Measurements from ENCODE around the gene DBP. TPM values are rescaled to one million over a fixed set of nuclear protein-coding genes. Genes with fewer than 3 reads are reported as not detected.

Gene DBP
- total RNA-seq, 2 experiments from 2014 or later = 10.8 to 13.1 TPM

DNA sequence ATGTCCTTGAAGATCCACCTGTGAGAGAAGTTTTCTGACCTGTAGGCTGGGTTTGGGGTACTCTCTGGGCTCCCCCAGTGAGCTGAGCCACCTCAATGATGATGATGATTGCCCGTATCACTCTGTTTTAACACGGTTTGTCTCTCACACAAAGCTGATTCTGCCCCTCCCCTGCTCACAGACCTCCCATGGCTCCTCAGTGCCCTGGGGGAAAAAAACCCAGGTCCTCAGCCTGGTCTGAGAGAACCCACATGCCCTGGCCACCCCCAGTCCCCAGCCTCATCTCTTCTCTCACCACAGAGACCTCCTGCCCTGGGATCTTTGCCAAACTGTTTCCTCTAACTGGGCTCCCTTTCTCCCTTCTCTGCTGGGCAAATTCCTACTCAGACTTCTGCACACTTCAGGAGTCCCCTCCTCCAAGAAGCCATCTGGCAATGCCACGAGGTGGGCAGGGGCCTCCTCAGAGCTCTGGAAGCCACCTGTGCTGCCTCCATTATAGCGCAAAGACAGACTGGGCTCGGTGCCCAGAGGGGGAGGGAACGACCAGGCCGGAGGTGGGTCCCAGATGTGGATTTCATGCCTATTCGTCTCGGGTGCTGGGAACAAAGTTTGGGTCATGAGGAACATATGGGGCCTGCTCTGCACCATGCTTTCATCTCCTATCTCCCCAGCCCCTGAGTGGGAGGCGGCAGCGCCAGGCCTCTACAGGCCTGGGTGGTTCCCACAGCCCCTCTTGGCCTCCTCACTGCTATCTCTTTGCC is 17.3 kb upstream of the DBP start:
- H3K4me1 Mint-ChIP-seq (ENCODE audit: low read depth) = peaks cover 5% of the 10 kb centered on the region
- H3K27me3 Mint-ChIP-seq = no peaks in the 10 kb centered on the region
- H3K4me3 Mint-ChIP-seq = no peak overlapping the region
- TF ChIP-seq, protein P1, sequence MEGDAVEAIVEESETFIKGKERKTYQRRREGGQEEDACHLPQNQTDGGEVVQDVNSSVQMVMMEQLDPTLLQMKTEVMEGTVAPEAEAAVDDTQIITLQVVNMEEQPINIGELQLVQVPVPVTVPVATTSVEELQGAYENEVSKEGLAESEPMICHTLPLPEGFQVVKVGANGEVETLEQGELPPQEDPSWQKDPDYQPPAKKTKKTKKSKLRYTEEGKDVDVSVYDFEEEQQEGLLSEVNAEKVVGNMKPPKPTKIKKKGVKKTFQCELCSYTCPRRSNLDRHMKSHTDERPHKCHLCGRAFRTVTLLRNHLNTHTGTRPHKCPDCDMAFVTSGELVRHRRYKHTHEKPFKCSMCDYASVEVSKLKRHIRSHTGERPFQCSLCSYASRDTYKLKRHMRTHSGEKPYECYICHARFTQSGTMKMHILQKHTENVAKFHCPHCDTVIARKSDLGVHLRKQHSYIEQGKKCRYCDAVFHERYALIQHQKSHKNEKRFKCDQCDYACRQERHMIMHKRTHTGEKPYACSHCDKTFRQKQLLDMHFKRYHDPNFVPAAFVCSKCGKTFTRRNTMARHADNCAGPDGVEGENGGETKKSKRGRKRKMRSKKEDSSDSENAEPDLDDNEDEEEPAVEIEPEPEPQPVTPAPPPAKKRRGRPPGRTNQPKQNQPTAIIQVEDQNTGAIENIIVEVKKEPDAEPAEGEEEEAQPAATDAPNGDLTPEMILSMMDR (IDR thresholded peaks at IDR 0.05) = no peak
- ATAC-seq (no peak), DNase-seq (no peak)
- no peaks in the 10 kb centered on the region for H3K36me3 Mint-ChIP-seq (ENCODE audit: low read depth)
- H3K27ac Mint-ChIP-seq = no peak overlapping the region
- intact Hi-C loops (cut with micrococcal nuclease) = no loop called here
- ChIA-PET CTCF (interaction anchor here (1.0 kb wide), 1 partner anchor 20 kb away, joined by 3 read pairs; no protein-coding TSS in a partner anchor), POLR2A (no interaction called here)
- no peaks in the 10 kb centered on the region for H3K9me3 Mint-ChIP-seq

DNA sequence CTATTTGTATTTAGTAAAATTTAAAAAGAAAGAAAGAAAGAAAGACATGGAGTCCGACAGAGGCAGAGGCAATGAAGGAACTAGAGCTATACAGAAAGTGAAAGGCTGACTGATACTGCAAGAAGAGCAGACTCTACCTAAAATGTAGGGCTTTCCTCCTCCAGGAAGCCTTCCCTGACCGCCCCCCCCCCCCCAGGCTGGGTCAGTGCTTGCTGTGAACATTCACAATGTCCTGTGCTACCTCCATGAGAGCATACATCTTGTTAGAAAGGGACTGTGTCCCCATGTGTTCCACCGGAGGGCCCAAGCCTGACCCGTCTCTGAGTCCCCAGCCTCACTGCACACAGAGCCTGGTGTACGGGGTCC is 14.5 kb upstream of the DBP start:
- Mint-ChIP-seq H3K9me3 (no peaks in the 10 kb centered on the region), H3K36me3 (ENCODE audit: low read depth) (no peaks in the 10 kb centered on the region), H3K27me3 (no peaks in the 10 kb centered on the region), H3K27ac (no peak overlapping the region), H3K4me1 (ENCODE audit: low read depth) (peaks cover 17% of the 10 kb centered on the region), H3K4me3 (no peak overlapping the region)
- ATAC-seq = no peak
- no peak for DNase-seq
- ChIA-PET CTCF (interaction anchor here (0.6 kb wide), 1 partner anchor 61 kb away, joined by 4 read pairs; no protein-coding TSS in a partner anchor), POLR2A (interaction anchor here (0.6 kb wide), 1 partner anchor 37 kb away, joined by 3 read pairs; the partner anchor contains the start of gene FAM83E)
- intact Hi-C loops (cut with micrococcal nuclease) = no loop called here
- TF ChIP-seq, protein P1 (IDR thresholded peaks at IDR 0.05) = no peak

DNA sequence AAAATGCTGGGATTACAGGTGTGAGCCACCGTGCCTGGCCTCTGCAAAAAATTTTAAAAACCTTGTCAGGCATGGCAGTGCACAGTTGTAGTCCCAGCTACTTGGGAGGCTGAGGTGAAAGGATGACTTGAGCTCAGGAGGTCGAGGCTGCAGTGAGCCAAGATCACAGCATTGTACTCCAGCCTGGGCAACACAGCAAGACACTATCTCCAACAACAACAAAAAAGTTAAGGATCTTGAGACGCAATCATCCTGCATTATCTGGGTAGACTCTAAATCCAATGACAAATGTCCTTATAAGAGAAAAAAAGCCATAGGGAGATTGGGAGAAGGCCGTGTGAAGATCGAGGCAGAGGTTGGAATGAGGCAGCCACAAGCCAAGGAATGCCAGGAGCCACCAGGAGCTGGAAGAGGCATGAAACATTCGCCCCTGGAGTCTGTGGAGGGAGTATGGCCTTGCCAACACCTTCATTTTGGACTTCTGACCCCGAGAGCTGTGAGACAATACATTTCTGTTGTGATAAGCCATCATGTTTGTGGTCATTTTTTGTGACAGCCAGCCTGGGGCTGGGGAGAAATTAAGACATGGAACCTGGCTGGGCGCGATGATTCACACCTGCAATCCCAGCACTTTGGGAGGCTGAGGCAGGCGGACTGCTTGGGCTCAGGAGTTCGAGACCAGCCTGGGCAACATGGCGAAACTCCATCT is 13.9 kb upstream of the DBP start:
- CTCF ChIA-PET = interaction anchor here (0.6 kb wide), 1 partner anchor 62 kb away, joined by 4 read pairs; no protein-coding TSS in a partner anchor
- H3K36me3 Mint-ChIP-seq (ENCODE audit: low read depth) = no peaks in the 10 kb centered on the region
- no peak for DNase-seq
- TF ChIP-seq, protein P1 (IDR thresholded peaks at IDR 0.05) = no peak
- no peaks in the 10 kb centered on the region for H3K9me3 Mint-ChIP-seq
- POLR2A ChIA-PET = interaction anchor here (0.6 kb wide), 1 partner anchor 37 kb away, joined by 3 read pairs; the partner anchor contains the start of gene FAM83E
- intact Hi-C loops (cut with micrococcal nuclease) = no loop called here
- peaks cover 20% of the 10 kb centered on the region for H3K4me1 Mint-ChIP-seq (ENCODE audit: low read depth)
- ATAC-seq = no peak
- no peak overlapping the region for H3K27ac Mint-ChIP-seq
- H3K4me3 Mint-ChIP-seq = no peak overlapping the region
- H3K27me3 Mint-ChIP-seq = no peaks in the 10 kb centered on the region

DNA sequence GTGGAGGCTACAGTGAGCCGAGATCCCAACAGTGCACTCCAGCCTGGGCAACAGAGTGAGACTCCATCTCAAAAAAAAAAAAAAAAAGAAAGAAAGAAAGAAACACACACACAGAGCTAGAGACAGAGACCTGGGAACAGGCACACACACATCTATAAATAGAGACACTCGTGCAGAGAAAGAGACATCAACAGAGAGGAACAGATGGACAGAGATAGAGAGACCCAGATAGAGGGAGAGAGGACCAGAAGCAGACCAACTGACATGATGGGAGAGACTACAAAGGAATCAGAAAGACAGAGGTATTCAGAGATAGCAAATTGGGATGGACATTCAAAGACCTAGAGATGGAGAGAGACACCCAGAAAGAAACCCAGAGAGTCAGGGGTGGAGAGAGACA is 11.0 kb upstream of the DBP start:
- Mint-ChIP-seq H3K27ac (no peak overlapping the region), H3K4me3 (no peak overlapping the region), H3K36me3 (ENCODE audit: low read depth) (no peaks in the 10 kb centered on the region), H3K27me3 (no peaks in the 10 kb centered on the region), H3K4me1 (ENCODE audit: low read depth) (peaks cover 36% of the 10 kb centered on the region), H3K9me3 (no peaks in the 10 kb centered on the region)
- POLR2A ChIA-PET = no interaction called here
- intact Hi-C loops (cut with micrococcal nuclease) = loop anchor here (10.0 kb wide), 1 partner anchor 97 kb away; the partner anchor contains the start of genes IZUMO1 and RASIP1
- TF ChIP-seq, protein P1 (IDR thresholded peaks at IDR 0.05) = no peak
- CTCF ChIA-PET = interaction anchor here (1.2 kb wide), 1 partner anchor 29 kb away, joined by 3 read pairs; no protein-coding TSS in a partner anchor
- DNase-seq (no peak), ATAC-seq (no peak)

Measured in activated CD8-positive, alpha-beta T cell treated with anti-CD3 and anti-CD28 coated beads for 36 hours (primary cell).